ENCODE measurements around the gene CCDC3. TPM values are rescaled to one million over a fixed set of nuclear protein-coding genes. Genes with fewer than 3 reads are reported as not detected.

The CCDC3 gene
- total and polyA plus RNA-seq, 2 of the 8 experiments (the other 6 are each of a cell fraction or from before 2014, with no cell fraction given), result 3.4 to 3.7 TPM

GRCh38 chr10:12927896-12928295 lies 73.6 kb downstream of the CCDC3 start (continued):
- TF ChIP-seq EGR1 (IDR thresholded peaks at IDR 0.05; ENCODE audit: borderline replicate concordance, low read depth, low read length) (no peak), SIN3A (conservative IDR thresholded peaks at IDR 0.05 in 1 of 2, IDR thresholded peaks at IDR 0.05 in 1 of 2; ENCODE audit: low read depth in 1 of 2, low read length in 2 of 2) (no peak), JUND (IDR thresholded peaks at IDR 0.05; ENCODE audit: low read length) (no peak)

Measured in H1 (cell line).